Measurements from ENCODE around the gene NDOR1. TPM values are rescaled to one million over a fixed set of nuclear protein-coding genes. Genes with fewer than 3 reads are reported as not detected.

NDOR1 gene
- polyA plus RNA-seq, 3 donors, result 4.4 to 26.9 (median 5.2) TPM

- no peak overlapping the region for H3K4me2 ChIP-seq (replicated peaks; ENCODE audit: extremely low read depth, low read length, poor library complexity, severe bottlenecking)
- Mint-ChIP-seq H3K27ac (no peak overlapping the region), H3K27me3 (ENCODE audit: low read depth in 3 of 3) (peaks cover 0 to 1% (median 0%) of the 10 kb centered on the region in 3 donors), H3K4me3 (no peak overlapping the region), H3K4me1 (peaks cover 16% of the 10 kb centered on the region), H3K9me3 (no peaks in the 10 kb centered on the region), H3K36me3 (peaks cover 56 to 90% of the 10 kb centered on the region in 2 donors)
- H4K20me1 ChIP-seq (ENCODE audit: insufficient read depth, low read length), result no peaks in the 10 kb centered on the region
- intact Hi-C loops (cut with micrococcal nuclease), result loop anchor here in 1 of 2 donors (5.0 kb wide), 1 partner anchor 66 kb away; no protein-coding TSS in a partner anchor
- peaks cover 22% of the 10 kb centered on the region for H3K79me2 ChIP-seq (ENCODE audit: insufficient read depth, low read length)
- no peaks in the 10 kb centered on the region for H3K27me3 ChIP-seq (ENCODE audit: control insufficient read depth in 2 of 2, insufficient read depth in 2 of 2, low read length in 2 of 2)
- no peak overlapping the region for H3K27ac ChIP-seq (ENCODE audit: low read depth in 1 of 2, low read length in 2 of 2)
- H2AFZ ChIP-seq (ENCODE audit: insufficient read depth, low read depth, low read length, poor library complexity, severe bottlenecking), result no peak overlapping the region
- H3K9me3 ChIP-seq (replicated peaks in 1 of 2; ENCODE audit: control insufficient read depth in 1 of 2, insufficient read depth in 1 of 2, low read length in 2 of 2), result no peaks in the 10 kb centered on the region
- no peak overlapping the region for H3K9ac ChIP-seq (ENCODE audit: insufficient read depth, low read length, poor library complexity, severe bottlenecking)
- H3K4me3 ChIP-seq (replicated peaks in 1 of 3; ENCODE audit: low read depth in 2 of 3, low read length in 3 of 3), result no peak overlapping the region
- H3K36me3 ChIP-seq (replicated peaks in 1 of 2; ENCODE audit: control insufficient read depth in 1 of 2, insufficient read depth in 2 of 2, low read length in 2 of 2), result peaks cover 84 to 92% of the 10 kb centered on the region in 2 donors
- no peak for DNase-seq
- TF ChIP-seq CTCF (IDR thresholded peaks at IDR 0.05), result no peak
- WGBS (ENCODE audit: insufficient coverage), result 97% methylated on average over 15 of the region's 17 CpGs
- H3K4me1 ChIP-seq (ENCODE audit: control insufficient read depth in 1 of 2, insufficient read depth in 2 of 2, low read length in 2 of 2), result peaks cover 13 to 18% of the 10 kb centered on the region in 2 donors
Measured at GRCh38 chr9:137182836-137183235, 22.7 kb upstream of the NDOR1 start.

- H3K4me1 Mint-ChIP-seq, result peaks cover 18% of the 10 kb centered on the region
Measured at GRCh38 chr9:137183980-137184595, 21.4 kb upstream of the NDOR1 start.

More at GRCh38 chr9:137183980-137184595, 21.4 kb upstream of the NDOR1 start:
- peaks cover 72 to 80% of the 10 kb centered on the region in 2 donors for H3K36me3 ChIP-seq (replicated peaks in 1 of 2; ENCODE audit: control insufficient read depth in 1 of 2, insufficient read depth in 2 of 2, low read length in 2 of 2)
- no peak for TF ChIP-seq CTCF (IDR thresholded peaks at IDR 0.05)
- peaks cover 27% of the 10 kb centered on the region for H3K79me2 ChIP-seq (ENCODE audit: insufficient read depth, low read length)
- H3K4me2 ChIP-seq (replicated peaks; ENCODE audit: extremely low read depth, low read length, poor library complexity, severe bottlenecking), result no peak overlapping the region
- H3K4me3 ChIP-seq (replicated peaks in 1 of 3; ENCODE audit: low read depth in 2 of 3, low read length in 3 of 3), result no peak overlapping the region
- H3K9me3 ChIP-seq (replicated peaks in 1 of 2; ENCODE audit: control insufficient read depth in 1 of 2, insufficient read depth in 1 of 2, low read length in 2 of 2), result no peaks in the 10 kb centered on the region
- peaks cover 53 to 79% of the 10 kb centered on the region in 2 donors for H3K36me3 Mint-ChIP-seq
- H3K4me1 ChIP-seq (ENCODE audit: control insufficient read depth in 1 of 2, insufficient read depth in 2 of 2, low read length in 2 of 2), result peaks cover 16 to 24% of the 10 kb centered on the region in 2 donors
- intact Hi-C loops (cut with micrococcal nuclease), result loop anchor here in 1 of 2 donors (5.0 kb wide), 1 partner anchor 67 kb away; no protein-coding TSS in a partner anchor
- WGBS (ENCODE audit: insufficient coverage), result 97% methylated on average over 27 of the region's 27 CpGs
- DNase-seq, result no peak
- peak overlapping the region in 1 of 7 donors; percentile 58 for H3K27ac Mint-ChIP-seq
- peaks cover 3% of the 10 kb centered on the region for H4K20me1 ChIP-seq (ENCODE audit: insufficient read depth, low read length)
- H3K4me3 Mint-ChIP-seq, result no peak overlapping the region
- peaks cover 0 to 1% (median 0%) of the 10 kb centered on the region in 3 donors for H3K27me3 Mint-ChIP-seq (ENCODE audit: low read depth in 3 of 3)
- H2AFZ ChIP-seq (ENCODE audit: insufficient read depth, low read depth, low read length, poor library complexity, severe bottlenecking), result no peak overlapping the region
- H3K27me3 ChIP-seq (ENCODE audit: control insufficient read depth in 2 of 2, insufficient read depth in 2 of 2, low read length in 2 of 2), result no peaks in the 10 kb centered on the region
- no peaks in the 10 kb centered on the region for H3K9me3 Mint-ChIP-seq
- H3K9ac ChIP-seq (ENCODE audit: insufficient read depth, low read length, poor library complexity, severe bottlenecking), result no peak overlapping the region
- no peak overlapping the region for H3K27ac ChIP-seq (ENCODE audit: low read depth in 1 of 2, low read length in 2 of 2)

Measured in CD14-positive monocyte (primary cell).